Cerebellar nuclear complex (tissue), 1 donor: ENCODE measurements around the gene NSMCE3.

ENCODE experiments used
- DNase-seq, 2 experiments: peaks; one replicate each; lab custom pipeline; 2025; lab: John Stamatoyannopoulos, UW

NSMCE3 gene

GRCh38 chr15:29222129-29222853 is 47.3 kb downstream of the NSMCE3 start:
- no peak for DNase-seq

DNA sequence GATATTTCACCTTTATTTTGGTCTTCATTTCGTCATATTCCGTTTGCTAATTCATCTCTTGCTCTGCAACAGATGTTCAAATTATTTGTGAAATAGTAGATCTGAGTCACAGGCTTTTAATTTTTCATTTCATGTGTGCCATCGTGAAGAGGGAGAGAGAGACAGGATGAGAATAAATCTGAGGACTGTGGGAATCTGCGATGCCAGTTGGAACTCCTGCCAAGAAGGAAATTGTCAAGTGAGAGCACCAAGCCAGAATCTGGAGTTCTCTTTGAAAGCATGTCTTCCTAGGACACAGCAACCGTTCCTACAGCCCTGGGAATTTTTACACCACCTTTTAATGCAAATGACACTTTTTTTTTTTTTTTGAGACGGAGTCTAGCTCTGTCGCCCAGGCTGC is 48.8 kb downstream of the NSMCE3 start:
- no peak for DNase-seq

DNA sequence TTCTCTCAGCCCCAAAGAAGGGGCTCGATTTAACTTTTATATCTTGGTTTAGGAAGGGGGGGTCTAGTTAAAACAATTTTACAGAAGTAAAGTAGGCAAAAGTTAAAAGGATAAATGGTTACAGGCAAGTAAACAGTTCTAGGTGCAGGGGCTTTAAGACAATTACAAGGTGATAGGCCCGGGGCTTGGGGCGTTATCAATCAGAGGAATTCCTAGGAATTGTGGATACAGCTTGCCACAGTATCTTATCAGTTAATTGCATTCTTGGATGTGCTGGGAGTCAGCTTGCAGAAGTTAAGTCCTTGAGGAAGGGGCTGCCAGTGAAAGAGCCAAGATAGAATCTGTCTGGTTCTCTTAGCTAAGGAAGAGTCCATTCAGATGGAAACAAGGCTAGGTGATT is 52.7 kb downstream of the NSMCE3 start:
- DNase-seq = no peak
